Kidney glomerular epithelial cell (primary cell): ENCODE data around the gene GALNT11.
"Not testable (repeated sequence)": the region's sequence is repeated elsewhere in the genome, so short reads cannot be mapped to it uniquely, and the experiment has no call there.

Experiments used
- DNase-seq: peaks from one replicate; lab custom pipeline; 2025; lab: John Stamatoyannopoulos, UW

GALNT11 gene

GRCh38 chr7:152027491-152028365 is 2.3 kb downstream of the GALNT11 start:
- not testable (repeated sequence) for DNase-seq

GRCh38 chr7:152030059-152030458 is 4.6 kb downstream of the GALNT11 start:
- DNase-seq: peak; percentile 4

GRCh38 chr7:152030639-152031038 is 5.2 kb downstream of the GALNT11 start:
- DNase-seq: not testable (repeated sequence)

- no peak for DNase-seq
These were observed 10.3 kb downstream of the GALNT11 start for GRCh38 chr7:152035817-152036216.

- not testable (repeated sequence) for DNase-seq
These were observed 12.9 kb downstream of the GALNT11 start for GRCh38 chr7:152038410-152038809.

GRCh38 chr7:152043086-152043485 is 17.6 kb downstream of the GALNT11 start:
- DNase-seq: not testable (repeated sequence)

- not testable (repeated sequence) for DNase-seq
These were observed 19.4 kb downstream of the GALNT11 start for GRCh38 chr7:152044909-152045308.

- no peak for DNase-seq
These were observed 21.1 kb downstream of the GALNT11 start for GRCh38 chr7:152046531-152046930.

GRCh38 chr7:152048051-152048450 is 22.6 kb downstream of the GALNT11 start:
- no peak for DNase-seq

- DNase-seq: no peak
These were observed 25.1 kb downstream of the GALNT11 start for GRCh38 chr7:152050547-152050971.

- DNase-seq: no peak
These were observed 26.5 kb downstream of the GALNT11 start for GRCh38 chr7:152051968-152052367.

GRCh38 chr7:152052771-152053170 is 27.3 kb downstream of the GALNT11 start:
- DNase-seq: no peak

- peak; percentile 39 for DNase-seq
These were observed 29.1 kb downstream of the GALNT11 start for GRCh38 chr7:152054367-152055230.

- no peak for DNase-seq
These were observed 31.3 kb downstream of the GALNT11 start for GRCh38 chr7:152056621-152057274.

- DNase-seq: no peak
These were observed 33.8 kb downstream of the GALNT11 start for GRCh38 chr7:152059311-152059710.

GRCh38 chr7:152061086-152061485 is 35.6 kb downstream of the GALNT11 start:
- DNase-seq: not testable (repeated sequence)

GRCh38 chr7:152063192-152063591 is 37.7 kb downstream of the GALNT11 start:
- DNase-seq: not testable (repeated sequence)

GRCh38 chr7:152063821-152064220 is 38.3 kb downstream of the GALNT11 start:
- not testable (repeated sequence) for DNase-seq

GRCh38 chr7:152065800-152066344 is 40.4 kb downstream of the GALNT11 start:
- DNase-seq: not testable (repeated sequence)

GRCh38 chr7:152072421-152072820 is 46.9 kb downstream of the GALNT11 start:
- no peak for DNase-seq

GRCh38 chr7:152073352-152073751 is 47.9 kb downstream of the GALNT11 start:
- no peak for DNase-seq

GRCh38 chr7:152074673-152075072 is 49.2 kb downstream of the GALNT11 start:
- no peak for DNase-seq
